Renal cortical epithelial cell (primary cell): ENCODE measurements around the gene PTPRA. TPM values are rescaled to one million over a fixed set of nuclear protein-coding genes. Genes with fewer than 3 reads are reported as not detected.
"Not testable (repeated sequence)": the region's sequence is repeated elsewhere in the genome, so short reads cannot be mapped to it uniquely, and the experiment has no call there.

Experiments
- DNase-seq: peaks from one replicate; pipeline ENCODE4 v3.0.0-alpha.2; 2011; ENCODE audit warnings: low read depth
- total RNA-seq: library from RNA; depleted of rRNA; stranded (reverse); fragments of >200 nt; gene quantifications from 2 replicates; pipeline ENCODE4 v1.2.3, GENCODE V29; 2014

Gene PTPRA
- total RNA-seq, 1 donor from 2014 or later = 50.6 TPM

DNA sequence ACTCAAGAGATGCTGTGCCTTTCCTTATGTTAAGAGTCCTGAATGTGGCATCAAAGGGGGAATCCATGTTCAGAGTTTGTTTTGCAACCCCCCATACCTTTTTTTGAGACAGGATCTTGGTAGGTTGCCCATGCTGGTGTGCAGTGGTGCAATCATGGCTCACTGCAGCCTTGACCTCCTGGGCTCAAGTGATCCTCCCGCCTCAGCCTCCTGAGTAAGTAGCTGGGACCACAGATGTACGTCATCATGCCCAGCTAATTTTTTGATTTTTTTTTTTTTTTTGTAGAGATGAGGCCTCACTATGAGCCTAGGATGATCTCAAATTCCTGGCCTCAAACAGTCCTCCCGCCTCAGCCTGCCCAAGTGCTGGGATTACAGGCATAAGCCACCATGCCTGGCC lies 16.5 kb downstream of the PTPRA start:
- no peak for DNase-seq

DNA sequence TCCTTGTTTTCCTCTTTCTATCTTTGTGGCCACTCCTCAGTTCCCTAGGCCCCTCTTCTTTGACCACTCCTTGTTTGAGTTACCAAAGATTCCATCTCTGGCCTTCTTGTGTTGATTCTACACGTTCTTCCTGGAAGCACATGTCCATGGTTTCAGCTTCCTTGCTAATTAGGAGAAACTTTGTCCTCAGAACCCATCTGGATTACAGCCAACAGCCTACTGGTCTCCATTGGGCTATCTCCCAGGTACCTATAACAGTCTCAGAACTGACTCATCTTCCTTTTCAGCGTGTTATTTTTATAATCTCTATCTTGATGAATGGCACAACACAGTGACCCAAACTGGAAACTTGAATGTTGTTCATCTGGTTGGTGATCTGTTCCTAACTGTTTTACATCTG lies 17.5 kb downstream of the PTPRA start:
- peak; percentile 55 for DNase-seq

DNA sequence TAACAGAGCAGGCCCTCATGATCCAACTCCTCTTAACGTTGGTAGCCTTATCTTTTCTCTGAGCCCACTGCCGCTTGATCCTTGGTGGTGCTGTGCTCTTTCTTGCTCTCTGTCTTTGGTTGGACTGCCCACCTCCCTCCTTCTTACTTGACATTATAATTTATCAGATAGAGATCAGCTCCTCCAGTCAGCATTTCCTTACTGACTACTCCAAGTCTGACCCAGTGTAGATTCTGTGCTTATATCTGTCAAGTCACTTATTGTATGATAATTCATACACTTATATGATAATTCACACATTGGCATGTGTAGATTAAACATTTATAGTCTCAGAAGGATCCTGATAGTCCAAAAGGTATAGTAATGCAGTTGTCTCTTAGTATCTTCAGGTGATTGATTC lies 18.1 kb downstream of the PTPRA start:
- no peak for DNase-seq

DNA sequence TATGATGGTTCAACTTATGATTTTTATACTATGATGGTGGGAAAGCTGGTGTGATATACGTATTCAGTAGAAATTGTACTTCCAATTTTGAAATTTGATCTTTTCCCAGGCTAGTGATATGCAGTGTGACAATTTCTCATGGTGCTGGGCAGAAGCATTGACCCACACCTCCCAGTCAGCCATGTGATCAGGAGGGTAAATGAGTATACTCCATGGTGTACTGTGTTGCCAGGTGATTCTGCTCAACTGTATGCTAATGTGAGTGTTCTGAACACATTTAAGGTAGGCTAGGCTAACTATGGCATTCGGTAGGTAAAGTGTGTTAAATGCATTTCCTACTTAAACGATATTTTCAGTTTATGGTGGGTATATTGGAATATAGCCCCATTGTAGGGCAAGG lies 19.1 kb downstream of the PTPRA start:
- DNase-seq = peak; percentile 42

DNA sequence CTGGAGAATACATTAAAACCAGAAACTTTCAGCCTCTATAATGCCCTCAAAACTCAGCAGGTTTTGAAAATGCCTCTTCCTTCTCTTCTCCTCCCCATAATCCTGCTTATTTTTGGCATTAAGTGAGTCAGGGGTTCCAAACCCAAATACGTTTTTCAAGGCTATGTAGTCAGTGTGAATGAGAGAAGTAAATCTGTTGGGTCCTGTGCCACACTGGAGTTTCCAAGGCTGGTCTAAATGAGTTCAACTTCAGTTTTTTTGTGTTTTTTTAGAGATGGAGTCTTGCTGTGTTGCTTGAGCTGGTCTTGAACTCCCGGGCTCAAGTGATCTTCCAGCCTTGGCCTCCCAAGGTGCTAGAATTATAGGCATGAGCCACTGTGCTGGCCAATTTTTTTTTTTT lies 20.9 kb downstream of the PTPRA start:
- DNase-seq = no peak

DNA sequence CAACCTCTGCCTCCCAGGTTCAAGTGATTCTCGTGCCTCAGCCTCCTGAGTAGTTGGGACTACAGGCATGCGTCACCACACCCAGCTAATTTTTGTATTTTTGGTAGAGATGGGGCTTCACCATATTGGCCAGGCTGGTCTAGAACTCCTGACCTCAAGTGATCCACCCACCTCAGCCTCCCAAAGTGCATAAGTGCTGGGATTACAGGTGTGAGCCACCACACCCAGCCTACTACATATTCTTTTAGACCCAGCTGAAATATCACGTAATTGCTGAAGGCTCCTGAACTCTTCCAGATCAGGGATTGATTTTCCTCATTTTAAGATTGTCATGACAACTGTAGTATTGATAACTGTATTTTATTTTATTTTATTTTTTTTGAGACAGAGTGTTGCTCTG lies 21.9 kb downstream of the PTPRA start:
- not testable (repeated sequence) for DNase-seq

DNA sequence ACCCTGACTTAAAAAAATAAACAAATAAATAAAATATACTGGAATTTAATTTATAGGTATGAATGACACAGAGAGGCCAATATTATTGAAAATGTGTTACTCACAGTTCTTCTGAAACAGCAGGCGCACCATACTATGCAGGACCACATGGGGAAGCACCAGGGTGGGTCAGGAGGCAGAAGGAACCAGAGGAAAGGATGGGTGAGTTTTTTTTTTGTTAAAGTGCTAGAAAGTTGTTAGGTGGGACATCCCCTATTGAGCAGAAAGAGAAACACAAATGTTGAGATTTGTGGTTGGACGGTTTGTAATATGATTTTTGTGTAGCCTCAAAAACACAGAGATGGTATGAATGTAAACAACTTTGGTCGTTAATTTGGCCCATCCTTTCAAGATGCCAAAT lies 26.0 kb downstream of the PTPRA start:
- no peak for DNase-seq

DNA sequence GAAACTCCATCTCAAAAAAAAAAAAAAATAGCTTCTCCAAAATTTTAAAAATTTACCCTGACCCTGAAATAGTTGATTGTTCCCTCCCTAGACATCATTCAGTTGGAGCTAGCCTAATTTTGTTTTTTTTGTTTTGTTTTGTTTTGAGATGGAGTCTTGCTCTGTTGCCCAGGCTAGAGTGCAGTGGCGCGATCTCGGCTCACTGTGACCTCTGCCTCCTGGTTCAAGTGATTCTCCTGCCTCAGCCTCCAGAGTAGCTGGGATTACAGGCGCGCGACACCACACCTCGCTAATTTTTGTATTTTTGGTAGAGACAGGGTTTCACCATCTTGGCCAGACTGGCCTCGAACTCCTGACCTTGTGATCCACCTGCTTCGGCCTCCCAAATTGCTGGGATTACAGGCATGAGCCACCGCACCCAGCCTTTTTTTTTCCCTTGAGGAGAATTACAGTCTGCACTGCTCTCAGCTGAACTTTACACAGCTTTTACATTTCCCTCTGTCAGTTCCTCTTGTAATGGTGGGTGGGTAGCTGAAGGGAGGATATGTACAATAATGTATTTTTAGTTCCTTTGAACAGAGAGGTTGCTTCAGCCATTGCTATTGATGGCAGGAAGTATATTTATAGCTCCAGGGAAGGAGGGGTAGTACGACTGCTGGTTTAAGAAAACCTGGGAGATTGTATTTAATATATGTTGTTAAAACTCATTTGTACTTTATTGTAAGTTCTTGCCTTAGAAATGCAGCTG lies 27.7 kb downstream of the PTPRA start:
- DNase-seq = no peak

DNA sequence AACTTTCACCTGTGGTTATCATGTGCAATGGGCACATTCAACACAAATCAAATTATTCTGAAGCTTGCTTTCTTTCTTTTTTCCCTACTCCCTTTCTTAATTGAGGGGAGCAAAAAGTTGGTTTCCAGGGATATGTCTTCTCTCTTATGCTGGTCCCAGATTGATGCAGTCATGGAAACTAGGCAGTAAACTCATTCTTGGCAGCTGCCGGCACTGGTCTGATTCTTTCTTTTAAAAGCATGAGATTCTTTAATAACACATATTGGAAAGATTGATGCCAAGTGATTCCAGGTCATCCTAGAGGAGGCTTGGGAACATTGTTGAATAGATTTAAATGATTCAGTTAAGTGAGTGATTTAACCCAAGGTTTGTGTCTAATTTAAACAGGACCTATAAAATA lies 29.0 kb downstream of the PTPRA start:
- DNase-seq = no peak

DNA sequence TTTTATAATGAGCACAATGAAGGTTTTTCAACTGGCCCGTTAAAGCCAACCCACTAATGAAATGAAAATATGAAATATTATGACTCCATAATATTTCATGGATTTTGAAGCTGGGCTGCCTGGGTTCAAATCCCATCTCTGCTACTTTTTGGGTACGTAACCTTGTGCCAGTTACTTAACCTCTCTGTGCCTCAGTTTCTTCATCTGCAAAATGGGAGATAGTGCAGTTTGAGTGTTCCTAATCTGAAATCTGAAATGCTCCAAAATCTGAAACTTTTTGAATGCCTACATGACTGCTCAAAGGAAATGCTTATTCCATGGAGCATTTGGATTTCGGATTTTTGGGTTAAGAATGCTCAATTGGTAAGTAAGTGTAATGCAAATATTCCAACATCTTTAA lies 29.5 kb downstream of the PTPRA start:
- DNase-seq = no peak

DNA sequence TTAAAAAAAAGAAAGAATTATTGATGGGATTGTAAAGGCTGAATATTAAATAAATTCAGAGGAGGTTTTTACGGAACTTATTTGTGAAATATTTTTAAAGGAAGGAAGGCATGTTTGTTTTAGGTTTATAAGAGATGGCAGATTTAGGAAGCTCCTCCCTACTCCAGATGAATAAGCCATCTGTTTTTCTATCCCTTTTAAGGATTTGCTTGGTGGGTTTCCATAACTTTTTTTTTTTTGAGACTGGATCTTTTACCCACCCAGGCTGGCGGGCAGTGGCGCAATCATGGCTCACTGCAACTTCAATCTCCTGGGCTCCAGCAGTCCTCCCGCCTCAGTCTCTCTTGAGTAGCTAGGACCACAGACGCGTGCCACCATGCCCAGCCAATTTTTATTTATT lies 30.4 kb downstream of the PTPRA start:
- DNase-seq = no peak

DNA sequence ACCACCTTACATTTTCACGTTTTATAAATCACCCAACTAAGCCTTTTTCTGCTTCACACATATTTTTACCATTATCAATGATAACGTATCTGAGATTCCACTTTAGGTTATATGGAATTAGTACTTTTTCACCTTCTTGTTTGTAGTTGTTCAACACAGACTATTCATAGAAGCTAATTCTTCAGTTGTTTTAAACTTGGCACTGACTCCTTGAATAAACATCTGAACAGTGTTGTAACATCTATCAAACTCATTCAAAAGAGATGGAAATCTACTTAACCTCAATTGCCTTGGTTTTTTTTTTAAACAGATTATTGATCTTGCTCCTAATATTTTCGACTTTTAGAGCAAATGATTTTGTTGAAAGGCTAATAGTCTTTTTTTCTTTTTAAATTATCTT lies 34.2 kb downstream of the PTPRA start:
- DNase-seq = no peak

DNA sequence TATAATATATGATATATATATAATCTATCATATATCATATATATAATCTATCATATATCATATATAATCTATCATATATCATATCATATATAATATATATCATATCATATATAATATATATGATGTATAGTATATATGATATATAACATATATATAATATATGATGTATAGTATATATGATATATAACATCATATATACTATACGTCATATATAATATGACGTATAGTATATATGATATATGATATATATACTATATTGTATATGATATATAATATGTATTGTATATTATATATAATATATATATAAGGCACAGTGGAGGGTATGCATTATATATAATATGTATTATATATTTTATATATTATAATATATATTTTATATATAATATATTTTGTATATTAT lies 36.7 kb downstream of the PTPRA start:
- no peak for DNase-seq

DNA sequence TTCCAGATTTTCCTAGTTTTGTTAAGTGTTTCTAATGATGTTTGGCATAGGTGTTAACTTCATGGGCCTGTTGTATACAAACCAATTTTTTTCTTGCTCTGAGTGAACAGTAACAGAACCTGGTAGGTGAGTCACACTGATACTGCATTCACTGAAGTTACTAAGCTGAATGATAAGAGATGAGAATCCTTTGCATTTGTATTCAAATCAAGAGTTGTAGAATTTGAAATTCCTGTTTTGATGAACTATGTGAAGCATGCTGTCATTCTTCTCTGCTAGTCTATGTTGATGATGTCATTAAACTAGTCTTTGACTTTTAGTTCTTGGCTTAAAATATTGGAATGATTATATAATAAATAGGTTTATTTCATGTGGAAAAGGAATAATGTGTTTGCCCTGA lies 37.9 kb downstream of the PTPRA start:
- peak; percentile 37 for DNase-seq

DNA sequence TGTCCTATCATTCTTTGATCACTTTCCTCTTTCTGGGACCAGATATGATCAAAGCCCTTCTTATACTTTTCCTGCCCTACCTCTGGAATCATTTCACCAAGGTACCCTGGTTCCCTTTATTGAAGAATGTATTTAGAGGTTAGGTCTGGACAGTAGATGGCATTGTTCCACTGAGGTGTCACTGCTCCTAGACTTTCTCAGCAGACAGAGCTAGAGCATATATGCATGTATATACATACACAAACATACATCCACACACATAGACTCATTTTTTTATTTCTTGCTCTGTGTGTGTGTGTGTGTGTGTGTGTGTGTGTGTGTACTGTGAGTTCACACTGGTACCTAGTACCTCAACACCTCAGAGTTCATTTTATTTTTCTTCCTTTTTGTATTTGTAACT lies 40.9 kb downstream of the PTPRA start:
- DNase-seq = peak; percentile 39

DNA sequence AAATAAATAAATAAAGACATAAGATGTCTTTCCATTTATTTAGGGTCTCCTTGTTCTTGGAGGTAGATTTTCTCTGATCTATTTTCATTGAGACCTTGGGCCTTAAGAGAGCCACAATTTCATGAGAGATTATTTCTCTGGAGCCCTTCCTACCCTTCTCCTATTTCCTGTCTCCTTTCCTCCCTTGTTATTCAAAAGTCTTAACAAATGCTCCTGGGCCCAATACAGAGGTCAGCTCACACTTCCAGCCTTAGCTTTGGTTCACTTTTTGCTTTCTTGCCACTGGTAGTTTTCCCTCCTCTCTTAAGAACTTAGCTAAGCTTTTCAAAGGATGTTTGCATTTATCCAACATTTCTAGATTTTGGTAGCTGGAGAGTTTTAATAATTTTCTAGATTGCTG lies 44.0 kb downstream of the PTPRA start:
- DNase-seq = no peak

DNA sequence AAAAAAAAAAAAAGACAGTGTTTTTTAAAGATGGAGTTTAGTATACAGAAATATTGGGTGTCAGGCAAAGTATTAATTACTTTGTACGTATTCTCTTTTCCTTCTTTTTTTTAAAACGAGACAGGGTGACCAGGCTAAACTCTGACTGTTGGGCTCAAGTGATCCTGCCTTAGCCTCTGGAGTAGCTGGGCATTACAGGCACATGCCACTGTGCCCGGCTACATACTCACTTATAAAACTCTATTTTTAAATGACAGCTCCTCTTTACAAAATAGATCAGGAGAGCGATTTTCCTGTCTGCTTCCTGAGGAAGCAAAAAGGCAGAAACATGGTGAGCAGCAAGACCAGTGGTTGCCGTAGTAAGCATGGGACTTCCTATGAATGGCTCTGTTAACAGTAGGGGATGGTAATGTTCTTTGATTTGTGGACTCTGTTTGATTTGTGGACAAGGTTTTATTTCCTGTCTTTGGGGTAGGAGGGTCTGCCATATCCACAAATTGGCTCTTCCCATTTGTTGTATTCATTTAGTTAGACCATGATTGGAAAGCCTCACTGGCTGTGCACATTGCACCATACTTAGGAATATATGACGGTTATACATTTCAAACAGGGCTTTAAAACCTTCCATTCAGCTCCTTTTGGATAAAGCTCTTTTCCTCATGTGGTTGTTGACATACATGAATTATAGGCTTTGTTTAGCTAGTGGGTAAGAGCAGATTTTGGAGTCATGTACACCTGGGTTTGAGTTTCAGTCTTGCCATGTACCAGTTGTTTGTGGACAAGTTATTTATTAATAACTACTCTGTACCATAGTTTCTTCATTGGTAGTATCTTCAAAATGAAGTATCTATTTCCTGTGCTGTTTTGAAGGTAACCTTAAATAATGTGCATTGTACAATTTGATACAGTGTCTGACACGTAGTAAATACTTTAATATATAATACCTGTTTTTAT lies 45.1 kb downstream of the PTPRA start:
- peak; percentile 6 for DNase-seq

DNA sequence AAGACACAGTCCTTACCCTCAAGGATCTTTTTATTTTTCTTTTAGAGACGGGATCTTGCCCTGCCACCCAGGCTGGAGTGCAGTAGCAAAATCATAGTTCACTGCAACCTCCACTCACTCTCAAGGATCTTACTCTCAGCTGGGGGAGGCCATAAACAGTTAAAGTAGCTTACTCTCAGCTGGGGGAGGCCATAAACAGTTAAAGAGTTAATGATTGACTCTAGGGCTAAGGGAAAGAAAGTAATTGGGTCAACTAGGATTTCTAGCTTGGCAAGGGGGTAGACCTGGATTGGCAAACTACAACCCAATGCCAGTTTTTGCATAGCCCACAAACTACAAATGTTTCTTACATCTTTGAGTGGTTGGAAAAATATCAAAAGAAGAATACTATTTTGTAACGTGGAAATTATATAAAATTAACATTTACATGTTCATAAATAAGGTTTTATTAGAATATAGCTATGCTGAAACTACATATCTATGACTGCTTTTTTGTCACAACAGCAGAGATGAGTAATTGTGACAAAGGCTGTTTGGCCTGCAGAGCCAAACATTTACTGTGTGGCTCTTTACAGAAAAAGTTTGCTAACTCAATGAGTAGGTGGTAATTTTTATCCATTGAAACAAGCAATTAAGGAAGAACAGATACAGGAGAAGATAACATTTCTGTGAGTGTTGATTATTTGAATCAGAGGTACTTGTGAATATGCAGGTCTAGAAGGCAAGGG lies 46.4 kb downstream of the PTPRA start:
- DNase-seq = peak; percentile 83

DNA sequence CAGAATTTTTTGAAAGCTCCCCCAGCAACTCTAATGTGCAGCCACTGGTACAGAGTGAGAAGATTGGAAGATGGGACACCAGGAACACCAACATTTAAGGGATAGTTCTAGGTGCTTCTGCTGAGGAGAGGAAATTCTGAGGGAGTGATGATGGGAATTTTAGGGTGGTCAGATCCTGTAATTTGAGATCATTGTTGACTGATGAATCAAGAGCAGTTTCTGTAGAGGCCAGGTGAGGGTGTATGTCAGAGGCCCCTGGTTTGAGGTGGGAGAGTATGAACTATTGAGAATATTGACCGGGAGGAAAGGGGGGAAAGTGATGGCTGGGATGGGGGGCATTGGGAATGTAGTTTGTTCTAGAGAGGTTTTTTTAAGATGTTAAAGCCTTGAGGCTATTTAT lies 47.2 kb downstream of the PTPRA start:
- DNase-seq = no peak

DNA sequence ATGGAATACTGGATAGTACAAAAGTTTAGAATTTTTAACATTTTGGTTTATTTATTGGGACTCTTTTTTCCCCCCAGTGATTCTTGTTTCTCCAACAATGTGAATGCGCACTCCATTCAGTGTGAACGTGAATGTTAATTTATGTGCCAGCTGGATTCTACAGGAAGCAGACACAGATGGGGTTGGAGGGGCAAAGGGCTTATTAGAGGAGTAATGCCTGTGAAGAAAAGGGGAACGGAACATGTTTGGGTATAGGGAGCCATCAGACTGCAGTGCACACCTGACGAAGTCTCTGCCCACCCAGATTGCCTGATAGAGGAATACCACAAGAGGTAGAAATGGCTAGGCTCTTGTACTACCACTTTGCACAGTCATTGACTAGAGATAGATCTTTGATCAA lies 48.2 kb downstream of the PTPRA start:
- DNase-seq = no peak

DNA sequence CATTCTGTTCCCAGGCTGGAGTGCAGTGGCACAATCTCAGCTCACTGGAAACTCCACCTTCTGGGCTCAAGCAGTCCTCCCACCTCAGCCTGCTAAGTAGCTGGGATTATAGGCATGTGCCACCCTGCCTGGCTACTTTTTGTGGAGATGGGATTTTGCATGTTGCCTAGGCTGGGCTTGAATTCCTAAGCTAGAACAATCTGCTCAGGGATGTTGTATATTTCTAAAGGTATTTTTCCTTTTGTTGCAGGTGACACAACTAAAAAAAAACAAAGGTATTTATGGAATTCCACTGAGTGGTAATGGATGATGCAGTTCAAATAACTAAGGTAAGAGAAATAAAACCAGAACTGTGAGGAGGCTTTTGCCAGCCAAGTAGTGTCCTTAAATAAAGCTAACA lies 49.7 kb downstream of the PTPRA start:
- DNase-seq = peak; percentile 60

DNA sequence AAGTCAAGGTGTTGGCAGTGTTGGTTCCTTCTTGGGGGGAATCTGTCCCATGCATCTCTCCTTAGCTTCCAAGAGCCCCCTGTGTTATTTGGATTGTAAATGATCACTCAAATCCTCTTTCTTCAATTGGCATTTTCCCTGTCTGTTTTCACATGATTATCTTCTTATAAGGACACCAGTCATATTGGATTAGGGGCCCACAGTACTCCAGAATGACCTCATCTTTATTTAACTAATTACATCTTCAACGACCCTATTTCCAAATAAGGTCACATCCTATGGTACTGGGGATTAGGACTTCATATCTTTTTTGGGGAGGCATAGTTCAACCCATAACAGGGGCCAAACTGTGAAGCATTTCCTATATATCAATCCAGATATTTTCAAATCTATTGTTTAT lies 57.3 kb downstream of the PTPRA start:
- no peak for DNase-seq

DNA sequence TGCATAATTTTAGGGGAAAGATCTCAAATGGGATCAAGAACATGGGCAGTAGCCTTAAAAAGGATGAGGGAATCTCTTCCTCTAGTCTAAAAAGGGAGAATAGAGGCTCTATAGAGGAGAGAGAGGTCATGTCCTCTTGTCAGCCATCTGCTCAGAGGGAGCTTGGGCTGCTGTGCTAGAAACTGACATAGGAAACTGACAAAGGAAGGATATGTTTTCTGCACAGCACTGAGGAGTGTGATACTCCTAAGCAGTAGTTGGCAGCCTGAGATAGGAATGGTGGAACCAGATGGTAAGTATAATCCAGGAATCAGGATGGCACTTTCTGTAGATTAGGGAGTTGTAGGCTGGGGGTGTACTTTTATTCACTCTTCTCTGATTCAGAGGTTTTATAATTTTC lies 59.2 kb downstream of the PTPRA start:
- no peak for DNase-seq
